Suprapubic skin (tissue), 4 donors: ENCODE results near the gene EYS. TPM values are rescaled to one million over a fixed set of nuclear protein-coding genes. Genes with fewer than 3 reads are reported as not detected.

Experiments
- DNase-seq, 2 donors: peaks; one replicate each; pipeline ENCODE4 v3.0.0-alpha.2; 2019; ENCODE audit warnings: low spot score in 2 of 2
- H3K27ac ChIP-seq: fragments of 200-600 bp; sonication (generic); one replicate; pipeline ENCODE4 v1.5.1; 2019
- H3K27me3 ChIP-seq: fragments of 200-600 bp; sonication (generic); one replicate; pipeline ENCODE4 v1.5.1; 2019
- H3K36me3 ChIP-seq: fragments of 200-600 bp; sonication (generic); one replicate; pipeline ENCODE4 v1.5.1; 2019
- H3K4me1 ChIP-seq: fragments of 200-600 bp; sonication (generic); one replicate; pipeline ENCODE4 v1.5.1; 2019
- H3K4me3 ChIP-seq: fragments of 200-600 bp; sonication (generic); one replicate; pipeline ENCODE4 v1.5.1; 2019; ENCODE audit warnings: mild to moderate bottlenecking
- H3K9me3 ChIP-seq: fragments of 200-600 bp; sonication (generic); one replicate; pipeline ENCODE4 v1.5.1; 2019
- EP300 ChIP-seq: sonication (generic); formaldehyde crosslinking; IDR thresholded peaks from one replicate; pipeline ENCODE4 v1.6.1; 2017; ENCODE audit warnings: antibody characterized with exemption
- POLR2A ChIP-seq, 2 donors: fragments of 450-650 bp; IDR thresholded peaks; one replicate each; pipeline ENCODE4 v1.6.1; 2017; ENCODE audit warnings: antibody characterized with exemption in 2 of 2, mild to moderate bottlenecking in 2 of 2, moderate library complexity in 2 of 2
- POLR2AphosphoS5 ChIP-seq, 3 donors: sonication (generic); formaldehyde crosslinking; IDR thresholded peaks; one replicate each; pipeline ENCODE4 v1.6.1; 2017; ENCODE audit warnings: antibody characterized with exemption in 3 of 3
- WGBS: methylation state at CpG from one replicate; pipeline ENCODE4 v1.1.5; 2018; 5-methylcytosine and 5-hydroxymethylcytosine counted together
- total RNA-seq, 4 donors: library from RNA; depleted of rRNA; stranded (reverse); fragments of >200 nt; gene quantifications; one replicate each; pipeline ENCODE4 v1.1.0, GENCODE V29; 2016
- TF ChIP-seq, protein P1 (sequence below), 2 donors: fragments of 200-600 bp in 1 of 2; fragments of 450-650 bp in 1 of 2; sonication (generic) in 1 of 2; IDR thresholded peaks; one replicate each; pipeline ENCODE4 v1.5.1; 2016 to 2019; ENCODE audit warnings: antibody characterized with exemption in 2 of 2, mild to moderate bottlenecking in 1 of 2, moderate library complexity in 1 of 2

The EYS gene
- total RNA-seq, 4 donors from 2014 or later, result not detected

DNA sequence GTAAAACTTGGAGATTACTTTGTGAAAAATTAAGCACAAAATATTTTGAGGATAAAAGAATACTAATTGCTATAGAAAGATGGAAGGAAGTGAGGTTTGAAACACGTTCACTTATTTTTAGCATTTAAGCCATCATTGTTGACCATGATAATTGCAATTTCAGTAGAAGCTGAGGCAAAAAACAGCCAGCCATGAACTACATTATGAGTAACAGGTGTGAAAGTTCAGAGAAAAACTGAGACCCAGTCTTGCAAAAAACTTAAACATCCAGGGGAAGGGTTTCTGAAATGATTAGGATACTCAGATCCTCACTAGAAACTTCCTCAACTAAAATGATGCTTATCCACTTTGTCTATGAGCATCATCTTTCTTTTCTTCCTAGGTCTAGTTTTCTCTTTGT, 1452.0 kb downstream of the EYS start:
- H3K4me3 ChIP-seq, result no peak overlapping the region
- TF ChIP-seq, protein P1, sequence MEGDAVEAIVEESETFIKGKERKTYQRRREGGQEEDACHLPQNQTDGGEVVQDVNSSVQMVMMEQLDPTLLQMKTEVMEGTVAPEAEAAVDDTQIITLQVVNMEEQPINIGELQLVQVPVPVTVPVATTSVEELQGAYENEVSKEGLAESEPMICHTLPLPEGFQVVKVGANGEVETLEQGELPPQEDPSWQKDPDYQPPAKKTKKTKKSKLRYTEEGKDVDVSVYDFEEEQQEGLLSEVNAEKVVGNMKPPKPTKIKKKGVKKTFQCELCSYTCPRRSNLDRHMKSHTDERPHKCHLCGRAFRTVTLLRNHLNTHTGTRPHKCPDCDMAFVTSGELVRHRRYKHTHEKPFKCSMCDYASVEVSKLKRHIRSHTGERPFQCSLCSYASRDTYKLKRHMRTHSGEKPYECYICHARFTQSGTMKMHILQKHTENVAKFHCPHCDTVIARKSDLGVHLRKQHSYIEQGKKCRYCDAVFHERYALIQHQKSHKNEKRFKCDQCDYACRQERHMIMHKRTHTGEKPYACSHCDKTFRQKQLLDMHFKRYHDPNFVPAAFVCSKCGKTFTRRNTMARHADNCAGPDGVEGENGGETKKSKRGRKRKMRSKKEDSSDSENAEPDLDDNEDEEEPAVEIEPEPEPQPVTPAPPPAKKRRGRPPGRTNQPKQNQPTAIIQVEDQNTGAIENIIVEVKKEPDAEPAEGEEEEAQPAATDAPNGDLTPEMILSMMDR (IDR thresholded peaks at IDR 0.05), result no peak
- TF ChIP-seq POLR2A (IDR thresholded peaks at IDR 0.05) (no peak), POLR2AphosphoS5 (IDR thresholded peaks at IDR 0.05) (no peak), EP300 (no peak)
- no peaks in the 10 kb centered on the region for H3K4me1 ChIP-seq
- no peak overlapping the region for H3K27ac ChIP-seq
- H3K36me3 ChIP-seq, result no peaks in the 10 kb centered on the region
- no peak for DNase-seq
- H3K9me3 ChIP-seq, result no peaks in the 10 kb centered on the region
- 78% methylated on average over 1 of the region's 1 CpG for WGBS
- no peaks in the 10 kb centered on the region for H3K27me3 ChIP-seq

- Histone ChIP-seq H3K4me1 (no peaks in the 10 kb centered on the region), H3K27ac (no peak overlapping the region), H3K9me3 (no peaks in the 10 kb centered on the region), H3K4me3 (no peak overlapping the region), H3K27me3 (no peaks in the 10 kb centered on the region), H3K36me3 (no peaks in the 10 kb centered on the region)
- no peak for DNase-seq
- 56% methylated on average over 3 of the region's 3 CpGs for WGBS
- TF ChIP-seq, protein P1 (IDR thresholded peaks at IDR 0.05), result no peak
- TF ChIP-seq EP300 (no peak), POLR2AphosphoS5 (IDR thresholded peaks at IDR 0.05) (no peak), POLR2A (IDR thresholded peaks at IDR 0.05) (no peak)
Measured at GRCh38 chr6:64254558-64254957, 1452.5 kb downstream of the EYS start.

DNA sequence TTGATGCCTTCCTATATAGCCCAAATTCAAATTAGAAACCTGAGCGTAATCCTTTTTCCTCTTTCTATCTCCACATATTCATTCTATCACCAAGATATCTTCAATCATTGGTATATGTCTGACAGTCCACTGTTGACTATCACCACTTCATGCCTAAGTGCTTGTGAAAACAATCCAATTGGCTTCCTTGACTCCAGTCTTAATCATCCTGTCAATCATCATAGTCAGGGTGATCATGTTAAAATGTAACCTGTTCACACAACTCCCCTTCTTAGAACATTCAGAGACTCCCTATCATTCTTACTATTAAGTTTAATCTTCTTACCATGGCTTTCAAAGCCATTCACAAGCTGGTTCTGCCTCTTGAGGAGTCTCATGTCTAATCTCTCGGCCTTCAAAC, 1454.8 kb downstream of the EYS start:
- Histone ChIP-seq H3K36me3 (no peaks in the 10 kb centered on the region), H3K4me1 (no peaks in the 10 kb centered on the region), H3K9me3 (no peaks in the 10 kb centered on the region), H3K27me3 (no peaks in the 10 kb centered on the region), H3K27ac (no peak overlapping the region), H3K4me3 (no peak overlapping the region)
- 94% methylated on average over 2 of the region's 2 CpGs for WGBS
- DNase-seq, result no peak
- TF ChIP-seq, protein P1 (IDR thresholded peaks at IDR 0.05), result no peak
- TF ChIP-seq EP300 (no peak), POLR2A (IDR thresholded peaks at IDR 0.05) (no peak), POLR2AphosphoS5 (IDR thresholded peaks at IDR 0.05) (no peak)

GRCh38 chr6:64250126-64250525, 1456.9 kb downstream of the EYS start:
- 67% methylated on average over 3 of the region's 3 CpGs for WGBS
- H3K27me3 ChIP-seq, result no peaks in the 10 kb centered on the region
- H3K36me3 ChIP-seq, result no peaks in the 10 kb centered on the region
- H3K4me1 ChIP-seq, result no peaks in the 10 kb centered on the region
- no peaks in the 10 kb centered on the region for H3K9me3 ChIP-seq
- no peak overlapping the region for H3K27ac ChIP-seq
- no peak overlapping the region for H3K4me3 ChIP-seq
- no peak for DNase-seq
- TF ChIP-seq POLR2A (IDR thresholded peaks at IDR 0.05) (no peak), POLR2AphosphoS5 (IDR thresholded peaks at IDR 0.05) (no peak), EP300 (no peak)
- TF ChIP-seq, protein P1 (IDR thresholded peaks at IDR 0.05), result no peak

- no peak overlapping the region for H3K27ac ChIP-seq
- no peak overlapping the region for H3K4me3 ChIP-seq
- H3K27me3 ChIP-seq, result no peaks in the 10 kb centered on the region
- H3K36me3 ChIP-seq, result no peaks in the 10 kb centered on the region
- H3K4me1 ChIP-seq, result no peaks in the 10 kb centered on the region
- DNase-seq, result no peak
- 71% methylated on average over 1 of the region's 1 CpG for WGBS
- no peaks in the 10 kb centered on the region for H3K9me3 ChIP-seq
- TF ChIP-seq, protein P1 (IDR thresholded peaks at IDR 0.05), result no peak
- TF ChIP-seq POLR2AphosphoS5 (IDR thresholded peaks at IDR 0.05) (no peak), POLR2A (IDR thresholded peaks at IDR 0.05) (no peak), EP300 (no peak)
Measured at GRCh38 chr6:64249115-64249514, 1457.9 kb downstream of the EYS start.
